ENCODE measurements around the gene ZNF512. TPM values are rescaled to one million over a fixed set of nuclear protein-coding genes. Genes with fewer than 3 reads are reported as not detected.

Gene ZNF512
- total and polyA plus RNA-seq, 9 of the 15 experiments (the other 6 are each of a cell fraction or from before 2014, with no cell fraction given) = 24.7 to 101 (median 65.9) TPM

DNA sequence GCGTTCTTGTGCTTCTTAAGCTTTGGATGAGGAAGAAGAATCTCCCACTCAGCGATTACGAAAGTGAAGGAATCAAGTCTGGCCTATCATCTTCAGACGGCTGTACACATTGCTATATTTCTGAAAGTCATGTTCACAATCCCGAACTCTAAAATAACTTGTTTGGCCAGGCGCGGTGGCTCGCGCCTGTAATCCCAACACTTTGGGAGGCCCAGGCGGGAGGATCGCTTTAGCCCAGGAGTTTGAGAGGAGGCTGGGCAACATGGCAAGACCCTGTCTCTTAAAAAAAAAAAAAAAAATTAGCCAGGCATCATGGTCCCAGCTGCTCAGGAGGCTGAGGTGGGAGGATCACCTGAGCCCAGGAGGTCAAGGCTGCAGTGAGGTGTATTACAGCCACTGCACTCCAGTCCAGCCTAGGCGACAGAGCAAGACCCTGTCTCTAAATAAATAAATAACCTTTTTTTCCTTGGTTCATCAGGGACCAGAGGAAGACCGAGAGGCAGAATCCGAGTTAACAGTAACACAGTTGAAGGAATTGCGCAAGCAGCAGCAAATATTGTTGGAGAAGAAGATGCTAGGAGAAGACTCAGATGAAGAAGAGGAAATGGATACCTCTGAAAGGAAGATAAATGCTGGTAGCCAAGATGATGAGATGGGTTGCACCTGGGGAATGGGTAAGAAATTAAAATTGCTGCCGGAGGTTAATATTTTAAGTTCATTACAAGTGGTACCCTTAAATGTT lies 82.0 kb downstream of the ZNF512 start:
- POLR2A ChIA-PET = interaction anchor here (0.6 to 1.7 kb wide), 5 partner anchors 10 to 293 kb away, joined by 3 to 13 read pairs (median 5); no protein-coding TSS in a partner anchor
- no peaks in the 10 kb centered on the region for H3K9me1 ChIP-seq (ENCODE audit: control insufficient read depth, insufficient read depth, low read length)
- no peaks in the 10 kb centered on the region for H3K27me3 ChIP-seq (ENCODE audit: control insufficient read depth in 2 of 2, insufficient read depth in 2 of 2, low read length in 2 of 2)
- WGBS (ENCODE audit: insufficient coverage, low coverage, missing lambda C conversion rate) = 21% methylated on average over 16 of the region's 16 CpGs
- H3K4me2 ChIP-seq (ENCODE audit: insufficient read depth, low read length) = peak overlapping the region; percentile 92
- H3K36me3 ChIP-seq (ENCODE audit: control insufficient read depth, insufficient read depth, low read length) = peaks cover 53% of the 10 kb centered on the region
- H4K20me1 ChIP-seq (replicated peaks; ENCODE audit: control insufficient read depth, insufficient read depth, low read length) = no peaks in the 10 kb centered on the region
- peak overlapping the region; percentile 95; the same call in 1 of the 2 replicates for H2AFZ ChIP-seq (ENCODE audit: low read depth, low read length)
- peak; percentile 11 for FAIRE-seq
- peak overlapping the region; percentile 98 for H3K4me3 ChIP-seq
- in situ Hi-C loops (cut with MboI) (no loop called here), intact Hi-C loops (cut with micrococcal nuclease) (no loop called here)
- BruUV-seq (replicated peaks) = no TSS peak
- H3K27ac ChIP-seq (ENCODE audit: extremely low read depth, low read depth, low read length) = peak overlapping the region; percentile 95
- peaks cover 58% of the 10 kb centered on the region for H3K79me2 ChIP-seq (ENCODE audit: control insufficient read depth, insufficient read depth, low read length)
- H3K4me1 ChIP-seq (replicated peaks in 1 of 2; ENCODE audit: control insufficient read depth in 2 of 2, insufficient read depth in 2 of 2, low read length in 2 of 2) = peaks cover 10 to 20% of the 10 kb centered on the region in 2 experiments; a peak in 4 of 5 replicates
- H3K9ac ChIP-seq (ENCODE audit: insufficient read depth in 1 of 2, low read depth in 2 of 2, low read length in 2 of 2) = peak overlapping the region; percentile 92 to 95
- no peak for DNase-seq (ENCODE audit: extremely low read depth in 1 of 4, low spot score in 3 of 4)
- H3K9me3 ChIP-seq (replicated peaks; ENCODE audit: control insufficient read depth, insufficient read depth, low read depth, low read length) = no peaks in the 10 kb centered on the region
- CTCF ChIA-PET (ENCODE audit: low intra/inter-chr PET ratio) = no interaction called here
- ATAC-seq = no peak
- TF ChIP-seq KDM5B (IDR thresholded peaks at IDR 0.05; ENCODE audit: insufficient replicate concordance, low read depth, low read length) = no peak
- TF ChIP-seq NCOR1 (IDR thresholded peaks at IDR 0.05) = no peak
- TF ChIP-seq ZSCAN32 (CRISPR knock-in tag; IDR thresholded peaks at IDR 0.05) = no peak
- no peak for TF ChIP-seq RBM39 (optimal IDR thresholded peaks at IDR 0.05; ENCODE audit: low read depth, low read length)
- TF ChIP-seq, protein P1, sequence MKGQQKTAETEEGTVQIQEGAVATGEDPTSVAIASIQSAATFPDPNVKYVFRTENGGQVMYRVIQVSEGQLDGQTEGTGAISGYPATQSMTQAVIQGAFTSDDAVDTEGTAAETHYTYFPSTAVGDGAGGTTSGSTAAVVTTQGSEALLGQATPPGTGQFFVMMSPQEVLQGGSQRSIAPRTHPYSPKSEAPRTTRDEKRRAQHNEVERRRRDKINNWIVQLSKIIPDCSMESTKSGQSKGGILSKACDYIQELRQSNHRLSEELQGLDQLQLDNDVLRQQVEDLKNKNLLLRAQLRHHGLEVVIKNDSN (CRISPR knock-in tag; IDR thresholded peaks at IDR 0.05) = no peak
- no peak for TF ChIP-seq XRCC3 (IDR thresholded peaks at IDR 0.05)
- no peak for TF ChIP-seq SREBF2 (CRISPR knock-in tag; IDR thresholded peaks at IDR 0.05)
- TF ChIP-seq, protein P2, sequence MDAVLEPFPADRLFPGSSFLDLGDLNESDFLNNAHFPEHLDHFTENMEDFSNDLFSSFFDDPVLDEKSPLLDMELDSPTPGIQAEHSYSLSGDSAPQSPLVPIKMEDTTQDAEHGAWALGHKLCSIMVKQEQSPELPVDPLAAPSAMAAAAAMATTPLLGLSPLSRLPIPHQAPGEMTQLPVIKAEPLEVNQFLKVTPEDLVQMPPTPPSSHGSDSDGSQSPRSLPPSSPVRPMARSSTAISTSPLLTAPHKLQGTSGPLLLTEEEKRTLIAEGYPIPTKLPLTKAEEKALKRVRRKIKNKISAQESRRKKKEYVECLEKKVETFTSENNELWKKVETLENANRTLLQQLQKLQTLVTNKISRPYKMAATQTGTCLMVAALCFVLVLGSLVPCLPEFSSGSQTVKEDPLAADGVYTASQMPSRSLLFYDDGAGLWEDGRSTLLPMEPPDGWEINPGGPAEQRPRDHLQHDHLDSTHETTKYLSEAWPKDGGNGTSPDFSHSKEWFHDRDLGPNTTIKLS (IDR thresholded peaks at IDR 0.05; ENCODE audit: borderline replicate concordance, low read depth) = no peak
- no peak for TF ChIP-seq NFE2 (IDR thresholded peaks at IDR 0.05; ENCODE audit: low read depth)
- TF ChIP-seq, protein P3, sequence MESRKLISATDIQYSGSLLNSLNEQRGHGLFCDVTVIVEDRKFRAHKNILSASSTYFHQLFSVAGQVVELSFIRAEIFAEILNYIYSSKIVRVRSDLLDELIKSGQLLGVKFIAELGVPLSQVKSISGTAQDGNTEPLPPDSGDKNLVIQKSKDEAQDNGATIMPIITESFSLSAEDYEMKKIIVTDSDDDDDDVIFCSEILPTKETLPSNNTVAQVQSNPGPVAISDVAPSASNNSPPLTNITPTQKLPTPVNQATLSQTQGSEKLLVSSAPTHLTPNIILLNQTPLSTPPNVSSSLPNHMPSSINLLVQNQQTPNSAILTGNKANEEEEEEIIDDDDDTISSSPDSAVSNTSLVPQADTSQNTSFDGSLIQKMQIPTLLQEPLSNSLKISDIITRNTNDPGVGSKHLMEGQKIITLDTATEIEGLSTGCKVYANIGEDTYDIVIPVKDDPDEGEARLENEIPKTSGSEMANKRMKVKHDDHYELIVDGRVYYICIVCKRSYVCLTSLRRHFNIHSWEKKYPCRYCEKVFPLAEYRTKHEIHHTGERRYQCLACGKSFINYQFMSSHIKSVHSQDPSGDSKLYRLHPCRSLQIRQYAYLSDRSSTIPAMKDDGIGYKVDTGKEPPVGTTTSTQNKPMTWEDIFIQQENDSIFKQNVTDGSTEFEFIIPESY (CRISPR knock-in tag; IDR thresholded peaks at IDR 0.05) = no peak
- no peak for TF ChIP-seq BCL6 (CRISPR knock-in tag; IDR thresholded peaks at IDR 0.05)
- TF ChIP-seq, protein P4, sequence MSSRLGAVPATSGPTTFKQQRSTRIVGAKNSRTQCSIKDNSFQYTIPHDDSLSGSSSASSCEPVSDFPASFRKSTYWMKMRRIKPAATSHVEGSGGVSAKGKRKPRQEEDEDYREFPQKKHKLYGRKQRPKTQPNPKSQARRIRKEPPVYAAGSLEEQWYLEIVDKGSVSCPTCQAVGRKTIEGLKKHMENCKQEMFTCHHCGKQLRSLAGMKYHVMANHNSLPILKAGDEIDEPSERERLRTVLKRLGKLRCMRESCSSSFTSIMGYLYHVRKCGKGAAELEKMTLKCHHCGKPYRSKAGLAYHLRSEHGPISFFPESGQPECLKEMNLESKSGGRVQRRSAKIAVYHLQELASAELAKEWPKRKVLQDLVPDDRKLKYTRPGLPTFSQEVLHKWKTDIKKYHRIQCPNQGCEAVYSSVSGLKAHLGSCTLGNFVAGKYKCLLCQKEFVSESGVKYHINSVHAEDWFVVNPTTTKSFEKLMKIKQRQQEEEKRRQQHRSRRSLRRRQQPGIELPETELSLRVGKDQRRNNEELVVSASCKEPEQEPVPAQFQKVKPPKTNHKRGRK (tag; IDR thresholded peaks at IDR 0.05) = peak; percentile 73; the same call in 1 of the 2 replicates
- TF ChIP-seq ZNF551 (CRISPR knock-in tag; IDR thresholded peaks at IDR 0.05) = no peak
- TF ChIP-seq ZNF133 (CRISPR knock-in tag; IDR thresholded peaks at IDR 0.05) = no peak
- TF ChIP-seq ZNF12 (CRISPR knock-in tag; IDR thresholded peaks at IDR 0.05) = no peak
- TF ChIP-seq FOXA3 (CRISPR knock-in tag; conservative IDR thresholded peaks at IDR 0.05 in 1 of 2, IDR thresholded peaks at IDR 0.05 in 1 of 2) = no peak
- no peak for TF ChIP-seq HDAC6 (IDR thresholded peaks at IDR 0.05; ENCODE audit: low read depth, low read length)
- no peak for TF ChIP-seq ZC3H8 (IDR thresholded peaks at IDR 0.05)

All from K562 (cell line).